Placental pericyte (primary cell): ENCODE data around the gene RNF112. TPM values are rescaled to one million over a fixed set of nuclear protein-coding genes. Genes with fewer than 3 reads are reported as not detected.

Experiments
- small RNA-seq: library from RNA; depleted of rRNA; stranded (forward); fragments of <200 nt; gene quantifications from one replicate; pipeline ENCODE3, GENCODE V24; 2012; ENCODE audit warnings: low replicate concordance
- total RNA-seq: library from RNA; depleted of rRNA; stranded (reverse); fragments of >200 nt; gene quantifications from 2 replicates; pipeline ENCODE4 v1.2.3, GENCODE V29; 2012

Gene RNF112, protein sequence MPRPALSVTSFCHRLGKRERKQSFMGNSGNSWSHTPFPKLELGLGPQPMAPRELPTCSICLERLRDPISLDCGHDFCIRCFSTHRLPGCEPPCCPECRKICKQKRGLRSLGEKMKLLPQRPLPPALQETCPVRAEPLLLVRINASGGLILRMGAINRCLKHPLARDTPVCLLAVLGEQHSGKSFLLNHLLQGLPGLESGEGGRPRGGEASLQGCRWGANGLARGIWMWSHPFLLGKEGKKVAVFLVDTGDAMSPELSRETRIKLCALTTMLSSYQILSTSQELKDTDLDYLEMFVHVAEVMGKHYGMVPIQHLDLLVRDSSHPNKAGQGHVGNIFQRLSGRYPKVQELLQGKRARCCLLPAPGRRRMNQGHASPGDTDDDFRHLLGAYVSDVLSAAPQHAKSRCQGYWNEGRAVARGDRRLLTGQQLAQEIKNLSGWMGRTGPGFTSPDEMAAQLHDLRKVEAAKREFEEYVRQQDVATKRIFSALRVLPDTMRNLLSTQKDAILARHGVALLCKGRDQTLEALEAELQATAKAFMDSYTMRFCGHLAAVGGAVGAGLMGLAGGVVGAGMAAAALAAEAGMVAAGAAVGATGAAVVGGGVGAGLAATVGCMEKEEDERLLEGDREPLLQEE
- total RNA-seq = 0.22 and 0.29 TPM in 2 replicates

GRCh38 chr17:19410875-19411620 is at the start of gene RNF112:
Gene RNF112, plus strand, starts transcription at chr17:19411232. Its CDS starts 177 bp downstream, at chr17:19411409.

DNA sequence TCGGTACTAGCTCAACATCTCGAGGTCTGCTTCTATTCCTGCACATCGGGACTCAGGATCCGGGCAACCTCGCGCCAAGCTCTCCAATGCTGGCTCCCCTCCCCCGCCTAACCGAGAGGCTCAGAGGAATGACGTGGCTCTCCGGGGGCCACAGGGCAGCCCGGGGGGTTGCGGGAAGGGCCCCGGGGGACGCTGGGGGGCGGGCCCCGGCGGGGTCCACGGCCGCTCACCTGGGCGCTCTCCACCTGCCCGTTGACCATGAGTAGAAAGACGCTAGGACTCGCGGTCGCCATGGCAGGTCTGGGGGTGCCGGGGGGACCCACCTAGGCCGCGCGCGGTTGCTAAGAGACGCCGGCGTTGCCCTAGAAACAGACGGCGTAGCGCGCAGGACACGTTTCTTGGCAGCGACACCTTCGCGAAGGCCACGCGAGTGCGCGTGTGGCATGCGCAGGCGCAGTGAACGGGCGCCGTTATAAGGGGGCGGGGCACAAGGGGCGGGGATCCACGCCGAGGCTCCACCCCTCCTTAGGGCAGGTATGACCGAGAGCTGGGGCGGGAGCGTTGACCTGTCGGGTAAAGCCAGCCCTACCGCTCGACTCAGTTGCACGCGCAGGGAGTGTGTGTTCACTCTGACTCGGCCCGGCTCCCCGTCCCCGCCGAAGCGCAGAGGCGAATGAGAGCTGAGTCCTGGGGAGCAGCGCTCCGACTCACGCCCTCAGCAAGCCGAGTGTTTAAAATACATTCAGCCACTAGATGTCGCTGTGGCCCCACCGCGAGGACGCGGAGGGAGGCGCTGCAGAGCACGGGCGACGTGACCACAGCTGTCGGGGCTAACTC is 48.5 kb upstream of the RNF112 start, which contains the start of gene B9D1:
Gene B9D1 (minus strand): TSS at position 447 of the 837 bp plus-strand sequence. CDS start 154 bp downstream, at position 293.

GRCh38 chr17:19378416-19379360 is 32.3 kb upstream of the RNF112 start, which contains the start of gene MAPK7:
Gene MAPK7, plus strand, starts transcription at chr17:19378498. Its CDS starts 403 bp downstream, at chr17:19378901.

GRCh38 chr17:19386974-19387920 is 23.8 kb upstream of the RNF112 start, which contains the start of gene MFAP4:
Gene MFAP4, minus strand, starts transcription at chr17:19387190. Its CDS starts 35 bp downstream, at chr17:19387155.

Small RNAs within 50 kb of the gene (small RNA-seq; reads per million reads assigned to genes)
- gene RF00537 = not detected

Other genes starting within 250 kb of the RNF112 start
- gene EPN2, start 173.9 kb upstream of the RNF112 start, total RNA-seq = 19.3 and 44.0 TPM in 2 replicates
- 31.4 and 92.4 TPM in 2 replicates for gene B9D1, start 48.5 kb upstream of the RNF112 start, total RNA-seq
- gene MAPK7, start 32.7 kb upstream of the RNF112 start, total RNA-seq = 24.8 and 31.1 TPM in 2 replicates
- gene MFAP4, start 24.0 kb upstream of the RNF112 start, total RNA-seq = 4.0 and 64.3 TPM in 2 replicates
- gene SLC47A1, start 122.6 kb downstream of the RNF112 start, total RNA-seq = 0.14 and 0.44 TPM in 2 replicates
- 20.1 and 25.9 TPM in 2 replicates for gene ALDH3A2, start 237.5 kb downstream of the RNF112 start, total RNA-seq